Cardiac septum (tissue), 1 donor: ENCODE data around the gene TNFRSF21. TPM values are rescaled to one million over a fixed set of nuclear protein-coding genes. Genes with fewer than 3 reads are reported as not detected.
A peak's percentile ranks its signal among the peaks of the same experiment; 100 is the strongest.

Experiments used
- DNase-seq: peaks from one replicate; pipeline ENCODE4 v3.0.0-alpha.2; 2020; ENCODE audit warnings: low spot score
- intact Hi-C: fragments of 100-400 bp; cut with DNase I; formaldehyde crosslinking; loops from one replicate; pipeline ENCODE4 v1.14.0; 2022
- long read RNA-seq: library from polyadenylated mRNA; unstranded; transcript quantifications from one replicate; pipeline ENCODE4 v2.0.0, GENCODE V29; 2021
- total RNA-seq: library from RNA; stranded (reverse); fragmentation: NEBNext Ultra II Directional; extraction: Animal tissue kit (Norgen Biotek cat#: 25700); gene quantifications from one replicate; pipeline ENCODE4 v1.2.1, GENCODE V29; 2021
- donor health status: DM: no; HTN: no; CAD: no.

Gene TNFRSF21, protein sequence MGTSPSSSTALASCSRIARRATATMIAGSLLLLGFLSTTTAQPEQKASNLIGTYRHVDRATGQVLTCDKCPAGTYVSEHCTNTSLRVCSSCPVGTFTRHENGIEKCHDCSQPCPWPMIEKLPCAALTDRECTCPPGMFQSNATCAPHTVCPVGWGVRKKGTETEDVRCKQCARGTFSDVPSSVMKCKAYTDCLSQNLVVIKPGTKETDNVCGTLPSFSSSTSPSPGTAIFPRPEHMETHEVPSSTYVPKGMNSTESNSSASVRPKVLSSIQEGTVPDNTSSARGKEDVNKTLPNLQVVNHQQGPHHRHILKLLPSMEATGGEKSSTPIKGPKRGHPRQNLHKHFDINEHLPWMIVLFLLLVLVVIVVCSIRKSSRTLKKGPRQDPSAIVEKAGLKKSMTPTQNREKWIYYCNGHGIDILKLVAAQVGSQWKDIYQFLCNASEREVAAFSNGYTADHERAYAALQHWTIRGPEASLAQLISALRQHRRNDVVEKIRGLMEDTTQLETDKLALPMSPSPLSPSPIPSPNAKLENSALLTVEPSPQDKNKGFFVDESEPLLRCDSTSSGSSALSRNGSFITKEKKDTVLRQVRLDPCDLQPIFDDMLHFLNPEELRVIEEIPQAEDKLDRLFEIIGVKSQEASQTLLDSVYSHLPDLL
- 3.5 TPM for total RNA-seq
- long read RNA-seq, partial matches to known transcripts: 4 of 8 reads
- long read RNA-seq, other reads (novel, unspliced or antisense): 0 of 8 reads

DNA sequence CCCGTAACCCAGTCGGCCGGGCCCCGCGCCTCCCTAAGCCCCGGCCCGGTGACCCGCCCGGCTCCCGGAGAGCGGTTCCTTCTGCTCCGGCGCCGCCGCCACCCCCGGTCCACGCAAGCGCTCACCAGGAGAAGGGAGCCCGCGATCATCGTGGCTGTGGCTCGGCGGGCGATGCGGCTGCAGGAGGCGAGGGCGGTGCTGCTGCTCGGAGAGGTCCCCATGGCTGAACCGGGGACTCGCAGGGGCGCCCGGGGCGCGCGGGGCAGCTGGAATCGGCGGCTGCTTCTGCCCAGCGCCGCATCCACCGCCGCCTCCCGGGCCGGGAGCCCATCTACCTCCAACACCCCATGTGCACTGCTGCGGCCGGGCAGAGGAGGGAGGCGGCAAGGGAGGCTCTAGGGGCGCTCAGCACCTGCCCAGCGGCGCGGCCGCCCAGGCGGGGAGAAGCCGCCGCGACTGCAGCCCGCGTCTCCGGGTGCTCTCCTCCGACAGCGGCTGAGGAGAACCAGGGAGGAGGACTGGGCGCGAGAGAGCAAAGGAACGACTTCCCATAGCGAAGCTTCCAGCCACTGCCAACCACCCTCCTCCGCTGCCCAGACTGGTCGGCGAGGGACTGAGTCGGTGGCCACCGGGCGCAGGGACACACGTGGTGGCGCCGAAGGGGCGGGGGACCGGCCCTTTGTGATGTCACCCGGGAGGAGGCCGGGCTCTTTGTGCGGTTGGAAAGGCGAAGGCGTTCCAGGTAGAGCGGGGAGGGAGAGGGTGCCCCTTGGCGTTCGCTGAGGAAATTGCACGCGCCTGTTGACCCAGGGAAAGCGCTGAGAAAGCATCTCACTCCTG lies at the start of gene TNFRSF21:
Gene TNFRSF21 (minus strand): TSS at position 615 of the 840 bp plus-strand sequence. CDS start 394 bp downstream, at position 221.
- intact Hi-C loops: loop anchor here (2.0 to 5.0 kb wide), 2 partner anchors 213 to 462 kb away; no protein-coding TSS in a partner anchor
- DNase-seq: peak; percentile 93

GRCh38 chr6:47358440-47359225 lies 48.9 kb upstream of the TNFRSF21 start:
- intact Hi-C loops: no loop called here
- no peak for DNase-seq

DNA sequence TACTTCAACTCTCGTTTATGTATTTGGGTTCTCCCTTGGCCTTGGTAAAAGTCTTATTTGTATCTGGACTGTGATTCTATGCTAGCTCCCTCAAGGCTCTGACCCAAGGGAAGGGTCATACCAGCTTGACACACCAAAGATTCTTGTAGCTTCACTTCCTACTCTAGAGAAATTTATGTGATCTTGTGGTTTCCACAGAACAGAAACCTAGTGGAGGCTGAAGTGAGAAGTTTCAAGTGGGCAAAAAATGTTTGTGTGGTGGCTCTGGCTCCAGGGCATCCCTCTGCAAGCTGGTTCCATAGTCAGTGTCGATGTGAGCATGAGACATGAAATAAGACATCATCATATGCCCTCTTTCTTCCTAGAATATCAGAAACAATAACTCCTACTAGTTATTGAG lies 48.1 kb upstream of the TNFRSF21 start:
- no peak for DNase-seq
- intact Hi-C loops: no loop called here

GRCh38 chr6:47355496-47355895 lies 45.8 kb upstream of the TNFRSF21 start:
- no peak for DNase-seq
- intact Hi-C loops: no loop called here

GRCh38 chr6:47353871-47354270 lies 44.2 kb upstream of the TNFRSF21 start:
- DNase-seq: no peak
- intact Hi-C loops: no loop called here

GRCh38 chr6:47352966-47353365 lies 43.3 kb upstream of the TNFRSF21 start:
- no peak for DNase-seq
- intact Hi-C loops: no loop called here

DNA sequence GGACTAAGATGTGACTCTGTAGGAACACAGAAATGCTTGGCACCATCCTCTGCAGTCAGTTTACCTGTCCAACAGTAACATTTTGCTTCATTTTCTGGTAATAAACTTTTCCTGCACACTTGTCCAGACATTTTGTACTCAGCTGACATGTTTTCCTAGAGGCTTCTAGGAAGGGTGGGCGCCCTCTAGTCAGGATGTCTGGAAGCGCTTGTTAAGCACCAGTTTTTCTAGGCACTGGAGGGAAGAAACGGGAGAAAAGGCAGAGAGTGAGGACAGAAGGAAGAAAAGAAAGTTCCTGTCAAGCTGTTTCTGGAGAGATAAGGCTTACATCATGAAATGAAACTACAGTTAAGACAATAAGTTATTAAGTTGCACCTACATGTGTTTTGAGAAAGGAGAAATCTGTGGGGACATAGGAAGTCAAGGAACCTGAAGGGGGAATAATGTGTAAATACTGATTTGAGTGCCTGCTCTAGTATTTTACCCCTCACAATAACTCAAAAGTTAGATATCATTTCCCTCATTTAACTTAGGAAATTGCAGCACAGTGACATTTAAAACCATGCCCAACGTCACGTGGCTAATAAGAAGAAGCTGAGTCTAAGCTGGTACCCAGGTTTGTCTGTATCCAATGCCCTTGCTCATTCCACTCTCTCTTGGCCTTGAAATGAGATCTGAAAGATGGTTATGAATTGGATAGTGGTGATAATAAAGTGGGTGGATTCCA lies 42.7 kb upstream of the TNFRSF21 start:
- no peak for DNase-seq
- intact Hi-C loops: no loop called here

DNA sequence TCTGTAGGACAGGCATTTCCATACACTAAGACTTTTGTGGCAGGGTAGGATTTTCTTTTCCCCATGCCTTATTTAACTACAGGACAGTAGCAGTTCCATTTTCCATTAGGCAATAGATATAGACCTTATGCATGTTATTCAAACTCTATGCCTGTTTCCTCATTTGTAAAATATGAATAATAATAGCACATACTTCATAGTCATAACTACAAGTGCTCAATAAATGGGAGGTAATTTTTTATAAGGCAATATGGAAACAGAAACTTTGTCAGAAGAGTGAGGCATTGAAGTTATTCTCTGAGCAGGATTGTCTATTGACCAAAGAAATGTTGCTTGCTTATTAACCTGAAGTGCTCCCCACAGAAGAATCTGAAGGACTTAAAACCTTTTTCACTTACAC lies 41.9 kb upstream of the TNFRSF21 start:
- intact Hi-C loops: no loop called here
- DNase-seq: no peak

DNA sequence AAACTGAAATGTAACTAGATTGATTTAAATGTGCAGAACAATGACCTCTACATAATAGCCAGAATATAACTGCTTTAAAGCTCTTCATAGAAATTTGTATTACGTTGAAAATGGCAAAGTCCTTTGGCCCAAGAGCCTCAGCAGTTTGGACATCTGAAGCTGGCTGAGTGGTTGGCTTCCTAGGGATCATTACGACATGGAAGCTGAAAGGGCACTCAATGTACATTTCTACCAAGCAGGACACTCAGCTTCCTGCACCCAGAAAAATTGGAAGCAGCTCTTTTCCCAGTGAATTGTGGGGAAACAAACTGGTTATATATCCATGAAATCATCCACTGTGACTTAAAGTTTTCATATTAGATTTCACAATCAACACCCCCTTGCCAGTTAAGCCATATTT lies 40.2 kb upstream of the TNFRSF21 start:
- intact Hi-C loops: no loop called here
- no peak for DNase-seq

- intact Hi-C loops: no loop called here
- no peak for DNase-seq
Measured at GRCh38 chr6:47348316-47348863, 38.7 kb upstream of the TNFRSF21 start.

DNA sequence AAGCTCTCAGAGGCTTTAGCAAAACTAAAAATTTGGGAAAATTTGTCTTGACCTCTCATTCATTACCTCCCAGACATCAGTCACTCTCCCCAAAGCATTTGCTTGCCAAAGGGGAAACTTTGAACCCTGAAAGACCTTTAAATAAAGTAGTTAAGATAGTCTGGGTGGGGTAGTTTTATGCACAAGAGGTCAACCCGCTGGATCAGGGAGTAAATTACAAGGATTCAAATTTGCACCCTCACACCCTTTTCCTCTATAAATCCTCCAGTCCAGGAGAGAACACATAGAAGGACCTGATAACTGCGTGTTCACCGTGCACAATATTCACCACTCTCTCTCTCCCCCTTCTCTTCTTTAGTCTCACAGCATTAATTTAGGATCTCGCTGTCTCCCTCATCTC lies 36.1 kb upstream of the TNFRSF21 start:
- DNase-seq: no peak
- intact Hi-C loops: no loop called here

- intact Hi-C loops: no loop called here
- DNase-seq: no peak
Measured at GRCh38 chr6:47344022-47344421, 34.3 kb upstream of the TNFRSF21 start.

GRCh38 chr6:47343600-47343999 lies 33.9 kb upstream of the TNFRSF21 start:
- no peak for DNase-seq
- intact Hi-C loops: no loop called here

- no peak for DNase-seq
- intact Hi-C loops: no loop called here
Measured at GRCh38 chr6:47342824-47343223, 33.1 kb upstream of the TNFRSF21 start.

DNA sequence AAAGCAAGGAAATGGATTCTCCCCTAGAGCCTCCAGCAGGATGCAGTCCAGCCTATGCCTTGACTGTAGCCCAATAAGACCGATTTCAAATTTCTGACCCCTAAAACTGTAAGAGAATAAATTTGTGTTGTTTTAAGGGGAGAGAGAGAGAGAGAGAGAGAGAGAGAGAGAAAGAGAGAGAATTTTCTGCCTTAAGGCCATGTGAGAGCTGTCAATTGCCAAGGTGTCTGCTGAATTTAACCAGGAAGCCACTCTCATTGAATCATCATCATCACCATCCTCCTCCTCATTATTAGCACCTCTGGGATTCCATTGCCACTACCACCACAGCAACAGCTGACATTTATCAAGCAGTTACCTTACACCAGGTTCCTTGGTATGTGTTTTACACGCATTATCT lies 27.8 kb upstream of the TNFRSF21 start:
- no peak for DNase-seq

GRCh38 chr6:47336334-47336733 lies 26.6 kb upstream of the TNFRSF21 start:
- intact Hi-C loops: no loop called here
- DNase-seq: no peak

More for the DNA sequence above, 27.8 kb upstream of the TNFRSF21 start:
- intact Hi-C loops: no loop called here

- intact Hi-C loops: no loop called here
Measured at GRCh38 chr6:47335466-47335865, 25.8 kb upstream of the TNFRSF21 start.

DNA sequence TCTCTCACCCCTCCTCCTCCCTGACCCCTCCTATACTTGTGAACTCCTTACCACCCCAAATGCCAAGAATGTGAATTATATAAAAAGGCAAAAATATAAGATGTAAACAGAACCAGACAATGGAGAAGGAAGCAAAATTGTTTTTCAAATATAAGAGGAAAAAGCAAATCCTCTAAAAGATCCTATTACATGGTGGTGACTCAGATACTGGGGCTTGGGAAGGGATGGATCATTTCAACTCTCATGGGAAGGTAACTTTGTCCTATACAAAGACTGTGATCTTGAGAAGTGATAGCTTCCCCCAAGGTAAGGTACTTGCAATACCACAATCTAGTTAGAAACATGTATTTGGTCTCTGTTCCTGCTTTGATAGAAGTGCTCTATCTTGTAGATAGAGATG lies 24.6 kb upstream of the TNFRSF21 start:
- no peak for DNase-seq
- intact Hi-C loops: no loop called here

More at GRCh38 chr6:47335466-47335865, 25.8 kb upstream of the TNFRSF21 start:
- DNase-seq: no peak
